Tibial nerve (tissue), 4 donors: ENCODE results near the gene PSMD13. TPM values are rescaled to one million over a fixed set of nuclear protein-coding genes. Genes with fewer than 3 reads are reported as not detected.

Experiments
- DNase-seq, 2 donors: peaks; one replicate each; pipeline ENCODE4 v3.0.0-alpha.2; 2019; ENCODE audit warnings: low spot score in 2 of 2
- H3K27ac ChIP-seq, 4 donors: fragments of 200-600 bp; sonication (generic) in 3 of 4; one replicate each; pipeline ENCODE4 v1.5.1; 2017 to 2019; ENCODE audit warnings: mild to moderate bottlenecking in 1 of 4
- H3K27me3 ChIP-seq, 2 donors: fragments of 200-600 bp; sonication (generic) in 1 of 2; one replicate each; pipeline versions ENCODE4 v1.5.1 to v1.6.0; 2017 to 2019
- H3K36me3 ChIP-seq, 3 donors: fragments of 200-600 bp; sonication (generic); one replicate each; pipeline ENCODE4 v1.5.1; 2018 to 2019
- H3K4me1 ChIP-seq, 4 donors: fragments of 200-600 bp; sonication (generic) in 3 of 4; one replicate each; pipeline ENCODE4 v1.5.1; 2017 to 2019
- H3K4me3 ChIP-seq, 4 donors: fragments of 200-600 bp; sonication (generic) in 3 of 4; one replicate each; pipeline ENCODE4 v1.5.1; 2017 to 2019; ENCODE audit warnings: mild to moderate bottlenecking in 1 of 4, moderate library complexity in 1 of 4
- H3K9me3 ChIP-seq, 4 donors: fragments of 200-600 bp; sonication (generic) in 3 of 4; one replicate each; pipeline ENCODE4 v1.5.1; 2017 to 2019
- EP300 ChIP-seq, 2 donors: sonication (generic); formaldehyde crosslinking; IDR thresholded peaks; one replicate each; pipeline ENCODE4 v1.6.1; 2017; ENCODE audit warnings: antibody characterized with exemption in 2 of 2, mild to moderate bottlenecking in 1 of 2
- POLR2A ChIP-seq, 2 donors: fragments of 450-650 bp; IDR thresholded peaks; one replicate each; pipeline ENCODE4 v1.6.1; 2017; ENCODE audit warnings: antibody characterized with exemption in 2 of 2, mild to moderate bottlenecking in 2 of 2, moderate library complexity in 2 of 2
- WGBS, 2 donors: methylation state at CpG; one replicate each; pipeline ENCODE4 v1.1.5; 2018; 5-methylcytosine and 5-hydroxymethylcytosine counted together
- total RNA-seq, 4 donors: library from RNA; depleted of rRNA; stranded (reverse); fragments of >200 nt; gene quantifications; one replicate each; pipeline ENCODE4 v1.1.0, GENCODE V29; 2016
- TF ChIP-seq, protein P1 (sequence below), 5 experiments: fragments of 200-600 bp in 3 of 5; fragments of 450-650 bp in 2 of 5; sonication (generic) in 3 of 5; IDR thresholded peaks; one replicate each; pipeline ENCODE4 v1.5.1; 2016 to 2019; ENCODE audit warnings: antibody characterized with exemption in 5 of 5, mild to moderate bottlenecking in 3 of 5, moderate library complexity in 2 of 5

PSMD13 gene
- total RNA-seq, 4 donors from 2014 or later: 72.0 to 136 (median 120) TPM

DNA sequence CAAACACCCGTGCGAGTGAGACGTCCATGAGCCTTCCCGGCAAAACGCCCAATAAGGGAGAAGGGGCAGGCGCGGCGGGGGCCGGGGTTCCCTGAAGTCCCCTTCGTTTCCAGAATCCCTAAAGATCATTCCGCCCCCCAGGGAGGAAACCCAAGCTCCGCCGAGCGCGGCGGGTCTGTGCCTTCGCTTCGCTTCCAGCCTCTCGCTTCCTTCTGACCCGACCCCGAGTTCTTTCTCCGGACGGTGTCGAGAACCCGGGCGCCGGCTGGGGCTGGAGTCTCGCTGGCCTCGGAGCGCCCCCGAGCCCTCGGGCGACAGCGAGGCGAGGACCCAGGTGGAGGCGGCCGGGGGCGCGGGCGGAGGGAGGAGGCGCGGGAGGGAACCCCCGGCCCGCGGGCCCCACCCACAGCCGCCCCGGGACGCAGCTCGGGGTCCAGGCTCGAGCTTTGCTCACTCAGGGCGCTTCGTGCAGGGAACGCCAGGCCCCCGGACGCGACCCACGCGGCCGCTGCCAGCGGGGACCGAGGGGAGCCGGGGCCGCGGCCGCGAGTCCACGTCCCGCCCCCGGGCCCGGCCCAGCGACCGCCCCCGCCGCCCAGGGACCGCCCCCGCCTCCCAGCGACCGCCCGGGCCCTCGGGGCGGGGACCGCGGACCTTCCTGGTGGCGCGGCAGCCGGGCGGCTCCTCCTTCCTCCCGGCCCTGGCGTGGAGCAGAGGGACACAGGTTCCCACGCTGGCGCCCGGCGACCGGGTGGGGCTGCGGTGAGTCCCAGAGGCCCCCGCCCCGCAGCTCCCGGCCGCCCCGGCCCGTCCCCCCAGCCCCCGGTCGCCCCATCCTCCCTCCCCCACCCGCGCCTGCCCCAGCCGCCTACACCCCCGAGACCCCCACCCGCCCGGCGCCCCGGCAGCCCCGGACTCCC is 52.0 kb downstream of the PSMD13 start, which contains the start of gene PGGHG:
Gene PGGHG, plus strand, starts transcription at position 649 of the 920 bp plus-strand sequence. CDS start 691 bp downstream, outside the sequence.
- Histone ChIP-seq H3K9me3 (no peaks in the 10 kb centered on the region), H3K27ac (peak within 1 kb of the TSS; percentile 30 to 87 (median 82)), H3K36me3 (peaks cover 0 to 26% (median 0%) of the 10 kb centered on the region in 3 donors), H3K27me3 (peaks cover 0 to 22% of the 10 kb centered on the region in 2 donors), H3K4me1 (peaks cover 0 to 22% (median 15%) of the 10 kb centered on the region in 4 donors), H3K4me3 (peak within 1 kb of the TSS; percentile 53 to 90 (median 70))
- WGBS, 2 donors: 1% methylated on average over 32 to 45 of the region's 112 CpGs
- TF ChIP-seq POLR2A (IDR thresholded peaks at IDR 0.05): no peak
- TF ChIP-seq, protein P1, sequence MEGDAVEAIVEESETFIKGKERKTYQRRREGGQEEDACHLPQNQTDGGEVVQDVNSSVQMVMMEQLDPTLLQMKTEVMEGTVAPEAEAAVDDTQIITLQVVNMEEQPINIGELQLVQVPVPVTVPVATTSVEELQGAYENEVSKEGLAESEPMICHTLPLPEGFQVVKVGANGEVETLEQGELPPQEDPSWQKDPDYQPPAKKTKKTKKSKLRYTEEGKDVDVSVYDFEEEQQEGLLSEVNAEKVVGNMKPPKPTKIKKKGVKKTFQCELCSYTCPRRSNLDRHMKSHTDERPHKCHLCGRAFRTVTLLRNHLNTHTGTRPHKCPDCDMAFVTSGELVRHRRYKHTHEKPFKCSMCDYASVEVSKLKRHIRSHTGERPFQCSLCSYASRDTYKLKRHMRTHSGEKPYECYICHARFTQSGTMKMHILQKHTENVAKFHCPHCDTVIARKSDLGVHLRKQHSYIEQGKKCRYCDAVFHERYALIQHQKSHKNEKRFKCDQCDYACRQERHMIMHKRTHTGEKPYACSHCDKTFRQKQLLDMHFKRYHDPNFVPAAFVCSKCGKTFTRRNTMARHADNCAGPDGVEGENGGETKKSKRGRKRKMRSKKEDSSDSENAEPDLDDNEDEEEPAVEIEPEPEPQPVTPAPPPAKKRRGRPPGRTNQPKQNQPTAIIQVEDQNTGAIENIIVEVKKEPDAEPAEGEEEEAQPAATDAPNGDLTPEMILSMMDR (IDR thresholded peaks at IDR 0.05): no peak
- TF ChIP-seq EP300 (IDR thresholded peaks at IDR 0.05): no peak
- DNase-seq: peak; percentile 43

DNA sequence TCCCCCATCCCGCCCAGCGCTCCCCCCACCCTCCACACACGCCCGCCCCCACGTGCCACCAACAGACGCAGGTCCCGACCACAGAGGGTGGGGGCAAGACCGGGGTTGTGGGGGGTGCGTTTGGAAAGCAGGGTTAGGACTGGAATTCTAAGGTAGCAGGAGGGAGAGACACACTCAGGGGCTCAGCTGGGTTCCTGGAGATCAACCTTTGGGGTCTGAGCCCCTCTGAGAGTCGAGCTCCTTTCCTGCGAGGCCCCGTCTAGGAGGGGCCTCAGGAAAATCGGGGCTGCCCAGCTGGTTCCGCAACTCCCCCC is 52.6 kb downstream of the PSMD13 start:
- H3K36me3 ChIP-seq: peaks cover 0 to 32% (median 0%) of the 10 kb centered on the region in 3 donors
- peaks cover 0 to 16% of the 10 kb centered on the region in 2 donors for H3K27me3 ChIP-seq
- TF ChIP-seq POLR2A (IDR thresholded peaks at IDR 0.05) (no peak), EP300 (IDR thresholded peaks at IDR 0.05) (no peak)
- TF ChIP-seq, protein P1 (IDR thresholded peaks at IDR 0.05): no peak
- no peak for DNase-seq
- H3K9me3 ChIP-seq: no peaks in the 10 kb centered on the region
- H3K4me1 ChIP-seq: peaks cover 0 to 22% (median 15%) of the 10 kb centered on the region in 4 donors
- WGBS, 2 donors: 29% methylated on average over 6 to 7 of the region's 14 CpGs
- peak overlapping the region; percentile 30 to 87 (median 82) for H3K27ac ChIP-seq
- peak overlapping the region; percentile 46 to 90 (median 70) for H3K4me3 ChIP-seq

GRCh38 chr11:289712-290620 is 53.2 kb downstream of the PSMD13 start:
- Histone ChIP-seq H3K4me3 (peak overlapping the region; percentile 46 to 90 (median 70)), H3K27me3 (peaks cover 0 to 10% of the 10 kb centered on the region in 2 donors), H3K27ac (peak overlapping the region; percentile 30 to 87 (median 82)), H3K4me1 (peaks cover 0 to 22% (median 15%) of the 10 kb centered on the region in 4 donors), H3K9me3 (no peaks in the 10 kb centered on the region), H3K36me3 (peaks cover 0 to 38% (median 0%) of the 10 kb centered on the region in 3 donors)
- WGBS, 2 donors: 88 to 90% methylated on average over 35 to 42 of the region's 48 CpGs
- TF ChIP-seq EP300 (IDR thresholded peaks at IDR 0.05) (no peak), POLR2A (IDR thresholded peaks at IDR 0.05) (no peak)
- TF ChIP-seq, protein P1 (IDR thresholded peaks at IDR 0.05): no peak
- no peak for DNase-seq

DNA sequence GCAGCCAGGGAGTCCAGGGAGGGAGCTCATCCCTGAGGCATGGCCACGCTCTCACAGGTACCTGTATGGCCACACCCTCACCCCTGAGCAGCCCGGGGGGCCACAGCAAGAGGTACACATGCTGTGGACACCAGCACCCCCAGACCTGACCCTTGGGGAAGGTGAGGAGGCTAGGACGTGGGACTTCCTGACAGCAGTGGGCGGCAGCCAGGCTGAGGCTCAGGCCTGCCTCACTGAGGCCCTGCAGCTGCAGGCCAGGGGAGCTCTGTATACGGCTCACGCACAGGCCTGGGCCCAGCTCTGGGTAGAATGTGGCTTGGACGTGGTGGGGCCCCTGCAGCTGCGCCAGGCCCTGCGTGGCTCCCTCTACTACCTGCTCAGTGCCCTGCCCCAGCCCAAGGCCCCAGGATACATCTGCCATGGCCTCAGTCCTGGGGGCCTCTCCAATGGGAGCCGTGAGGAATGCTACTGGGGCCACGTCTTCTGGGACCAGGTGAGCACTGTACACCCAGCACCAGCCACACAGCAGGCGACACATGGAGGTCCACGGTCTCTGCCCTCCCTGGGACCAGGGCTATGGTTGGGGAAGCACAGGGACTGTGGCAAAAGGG is 54.0 kb downstream of the PSMD13 start:
- Histone ChIP-seq H3K27me3 (peaks cover 0 to 4% of the 10 kb centered on the region in 2 donors), H3K9me3 (no peaks in the 10 kb centered on the region), H3K4me3 (no peak overlapping the region), H3K36me3 (peaks cover 0 to 46% (median 0%) of the 10 kb centered on the region in 3 donors), H3K27ac (no peak overlapping the region), H3K4me1 (peaks cover 0 to 22% (median 15%) of the 10 kb centered on the region in 4 donors)
- 80 to 84% methylated on average over 9 to 12 of the region's 13 CpGs for WGBS, 2 donors
- DNase-seq: no peak
- TF ChIP-seq, protein P1 (IDR thresholded peaks at IDR 0.05): no peak
- TF ChIP-seq POLR2A (IDR thresholded peaks at IDR 0.05): no peak
- TF ChIP-seq EP300 (IDR thresholded peaks at IDR 0.05): no peak
